ENCODE measurements around the gene OR51A4.
"Not testable (repeated sequence)": the region's sequence is repeated elsewhere in the genome, so short reads cannot be mapped to it uniquely, and the experiment has no call there.

The OR51A4 gene

GRCh38 chr11:4947505-4947904 lies at the start of gene OR51A4:
TSS of gene OR51A4 (minus strand) at chr11:4947605. CDS start at chr11:4947100, 505 bp downstream.
- DNase-seq: no peak

GRCh38 chr11:4994551-4994950 lies 47.1 kb upstream of the OR51A4 start, which contains the start of gene OR51L1:
TSS of gene OR51L1 (plus strand) at chr11:4994851. CDS start at chr11:4998983, 4,132 bp downstream.
- DNase-seq: no peak

GRCh38 chr11:4991060-4991459 lies 43.7 kb upstream of the OR51A4 start:
- DNase-seq: no peak

GRCh38 chr11:4983841-4984240 lies 36.4 kb upstream of the OR51A4 start:
- DNase-seq: no peak

GRCh38 chr11:4982678-4983077 lies 35.3 kb upstream of the OR51A4 start:
- no peak for DNase-seq

- DNase-seq: no peak
These were observed 31.6 kb upstream of the OR51A4 start for GRCh38 chr11:4979036-4979435.

- no peak for DNase-seq
These were observed 28.0 kb upstream of the OR51A4 start for GRCh38 chr11:4975436-4975835.

GRCh38 chr11:4962816-4963215 lies 15.4 kb upstream of the OR51A4 start:
- DNase-seq: no peak

- DNase-seq: no peak
These were observed 13.5 kb upstream of the OR51A4 start for GRCh38 chr11:4960877-4961276.

- no peak for DNase-seq
These were observed 10.0 kb upstream of the OR51A4 start for GRCh38 chr11:4957396-4957795.

- DNase-seq: not testable (repeated sequence)
These were observed 8.2 kb upstream of the OR51A4 start, which contains the start of gene OR51A2 for GRCh38 chr11:4955613-4956012. TSS of gene OR51A2 (minus strand) at chr11:4955713. CDS start at chr11:4955713, 0 bp downstream.

GRCh38 chr11:4936745-4937144 lies 10.7 kb downstream of the OR51A4 start:
- DNase-seq: no peak

GRCh38 chr11:4932751-4933150 lies 14.7 kb downstream of the OR51A4 start:
- no peak for DNase-seq

- no peak for DNase-seq
These were observed 20.8 kb downstream of the OR51A4 start for GRCh38 chr11:4926608-4927007.

GRCh38 chr11:4924239-4924638 lies 23.2 kb downstream of the OR51A4 start, which contains the start of gene OR51G1:
TSS of gene OR51G1 (minus strand) at chr11:4924339. CDS start at chr11:4924339, 0 bp downstream.
- no peak for DNase-seq

- DNase-seq: no peak
These were observed 25.1 kb downstream of the OR51A4 start for GRCh38 chr11:4922304-4922703.

GRCh38 chr11:4921796-4922195 lies 25.6 kb downstream of the OR51A4 start:
- no peak for DNase-seq

GRCh38 chr11:4919250-4919649 lies 28.2 kb downstream of the OR51A4 start, which contains the start of gene OR51G2:
TSS of gene OR51G2 (minus strand) at chr11:4919350. CDS start at chr11:4915663, 3,687 bp downstream.
- DNase-seq: no peak

- DNase-seq: no peak
These were observed 30.8 kb downstream of the OR51A4 start for GRCh38 chr11:4916581-4916980.

GRCh38 chr11:4903484-4903883 lies 43.9 kb downstream of the OR51A4 start, which contains the start of gene OR51A7:
TSS of gene OR51A7 (plus strand) at chr11:4903783. CDS start at chr11:4907370, 3,587 bp downstream.
- DNase-seq: no peak

Data from stimulated activated CD4-positive, alpha-beta T cell treated with anti-CD3 and anti-CD28 coated beads, Interleukin-15, amount 100 ng/mL, for 24 hours (primary cell).